ENCODE data around the gene MCM5.
A peak's percentile ranks its signal among the peaks of the same experiment; 100 is the strongest.

Gene MCM5

DNA sequence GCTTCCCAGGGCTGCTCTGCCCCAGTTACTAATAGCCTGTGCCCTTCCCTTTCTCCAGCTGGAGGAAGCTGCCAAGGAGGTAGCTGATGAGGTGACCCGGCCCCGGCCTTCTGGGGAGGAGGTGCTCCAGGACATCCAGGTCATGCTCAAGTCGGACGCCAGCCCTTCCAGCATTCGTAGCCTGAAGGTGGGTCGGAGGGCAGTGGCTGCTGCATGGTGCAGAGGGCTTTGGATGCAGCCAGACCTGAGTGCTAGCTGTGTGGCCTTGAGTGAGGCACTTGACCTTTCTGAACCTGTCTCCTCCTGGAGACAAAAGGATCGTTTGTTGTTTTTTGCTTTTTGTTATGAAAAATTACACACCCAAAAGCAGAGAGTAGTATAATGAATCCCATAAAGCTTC lies 3.4 kb downstream of the MCM5 start:
- no peak for DNase-seq (ENCODE audit: low spot score)

DNA sequence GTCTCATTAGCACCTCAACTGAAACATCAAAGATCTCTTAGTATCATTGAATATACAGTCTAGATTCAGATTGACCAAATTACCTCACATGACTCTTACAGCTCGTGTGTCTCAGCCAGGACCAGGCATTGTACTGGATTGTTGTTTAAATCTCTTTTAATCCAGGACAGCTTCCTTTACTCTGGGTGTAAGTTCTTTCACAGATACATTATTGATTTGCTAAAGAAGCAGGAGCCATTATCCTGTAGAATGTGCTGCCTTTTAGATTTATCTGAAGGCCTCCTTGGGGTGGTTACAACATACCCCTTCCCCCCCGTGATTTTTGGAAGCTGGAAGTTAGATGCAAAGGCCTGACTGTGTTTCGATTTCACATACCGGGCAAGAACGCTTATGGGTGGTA lies 4.2 kb downstream of the MCM5 start:
- DNase-seq (ENCODE audit: low spot score), result no peak

DNA sequence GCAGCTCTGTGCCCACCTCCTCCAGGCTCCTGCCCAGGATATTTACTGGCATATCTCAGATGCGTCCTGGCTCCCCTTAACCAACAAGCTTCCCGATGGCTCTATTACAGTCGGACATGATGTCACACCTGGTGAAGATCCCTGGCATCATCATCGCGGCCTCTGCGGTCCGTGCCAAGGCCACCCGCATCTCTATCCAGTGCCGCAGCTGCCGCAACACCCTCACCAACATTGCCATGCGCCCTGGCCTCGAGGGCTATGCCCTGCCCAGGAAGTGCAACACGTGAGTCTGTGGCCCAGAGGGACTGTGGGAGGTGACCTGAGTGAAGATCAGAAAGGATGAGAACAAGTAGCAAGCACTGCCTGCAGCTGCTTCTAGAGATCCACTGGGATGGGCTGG lies 6.5 kb downstream of the MCM5 start:
- no peak for DNase-seq (ENCODE audit: low spot score)

- DNase-seq (ENCODE audit: low spot score), result no peak
These were observed 7.4 kb downstream of the MCM5 start for GRCh38 chr22:35407362-35407761.

- no peak for DNase-seq (ENCODE audit: low spot score)
These were observed 10.1 kb downstream of the MCM5 start for GRCh38 chr22:35409783-35410662.

GRCh38 chr22:35410663-35411034 lies 10.7 kb downstream of the MCM5 start:
- DNase-seq (ENCODE audit: low spot score), result no peak

DNA sequence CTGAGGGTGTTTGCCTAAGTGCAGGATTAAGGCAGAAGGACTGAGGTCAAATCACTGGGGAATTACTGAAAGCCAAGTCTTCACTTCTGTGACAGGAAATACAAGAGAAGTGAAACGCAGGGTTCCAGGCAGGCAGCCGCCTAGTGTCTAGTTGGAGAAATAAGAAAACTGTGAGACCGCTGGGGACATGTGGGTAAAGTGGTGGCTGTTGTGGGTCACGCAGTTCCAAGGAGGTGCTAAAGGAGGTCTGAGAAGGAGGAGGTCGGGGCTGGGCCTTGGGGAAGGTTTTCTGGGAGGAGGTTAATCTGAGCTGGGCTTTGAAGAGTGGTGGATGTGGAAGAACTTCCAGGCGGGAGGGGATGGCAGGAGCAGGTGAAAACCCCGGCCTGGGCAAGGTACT lies 11.2 kb downstream of the MCM5 start:
- DNase-seq (ENCODE audit: low spot score), result no peak

GRCh38 chr22:35413624-35414023 lies 13.7 kb downstream of the MCM5 start:
- DNase-seq (ENCODE audit: low spot score), result no peak

GRCh38 chr22:35417606-35418005 lies 17.7 kb downstream of the MCM5 start:
- DNase-seq (ENCODE audit: low spot score), result no peak

GRCh38 chr22:35418088-35418487 lies 18.1 kb downstream of the MCM5 start:
- peak; percentile 53 for DNase-seq (ENCODE audit: low spot score)

GRCh38 chr22:35418731-35419130 lies 18.8 kb downstream of the MCM5 start:
- DNase-seq (ENCODE audit: low spot score), result no peak

GRCh38 chr22:35419756-35420155 lies 19.8 kb downstream of the MCM5 start:
- no peak for DNase-seq (ENCODE audit: low spot score)

DNA sequence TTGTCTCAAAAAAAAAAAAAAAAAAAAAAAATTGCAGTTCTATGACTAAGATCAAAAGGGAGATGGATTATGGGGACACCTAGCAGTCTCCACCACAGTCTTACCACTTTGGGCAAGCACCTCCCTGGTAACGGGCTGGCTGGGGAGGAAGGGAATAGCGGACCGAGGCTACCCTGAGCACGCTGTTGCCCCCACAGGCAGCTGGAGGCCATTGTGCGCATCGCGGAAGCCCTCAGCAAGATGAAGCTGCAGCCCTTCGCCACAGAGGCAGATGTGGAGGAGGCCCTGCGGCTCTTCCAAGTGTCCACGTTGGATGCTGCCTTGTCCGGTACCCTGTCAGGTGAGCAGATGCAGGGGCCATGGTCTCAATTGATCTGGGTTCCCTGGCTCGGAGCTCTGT lies 21.2 kb downstream of the MCM5 start:
- no peak for DNase-seq (ENCODE audit: low spot score)

- no peak for DNase-seq (ENCODE audit: low spot score)
These were observed 22.2 kb downstream of the MCM5 start for GRCh38 chr22:35422145-35422544.

GRCh38 chr22:35422936-35423335 lies 23.0 kb downstream of the MCM5 start:
- DNase-seq (ENCODE audit: low spot score), result no peak

- no peak for DNase-seq (ENCODE audit: low spot score)
These were observed 24.1 kb downstream of the MCM5 start for GRCh38 chr22:35424081-35424480.

DNA sequence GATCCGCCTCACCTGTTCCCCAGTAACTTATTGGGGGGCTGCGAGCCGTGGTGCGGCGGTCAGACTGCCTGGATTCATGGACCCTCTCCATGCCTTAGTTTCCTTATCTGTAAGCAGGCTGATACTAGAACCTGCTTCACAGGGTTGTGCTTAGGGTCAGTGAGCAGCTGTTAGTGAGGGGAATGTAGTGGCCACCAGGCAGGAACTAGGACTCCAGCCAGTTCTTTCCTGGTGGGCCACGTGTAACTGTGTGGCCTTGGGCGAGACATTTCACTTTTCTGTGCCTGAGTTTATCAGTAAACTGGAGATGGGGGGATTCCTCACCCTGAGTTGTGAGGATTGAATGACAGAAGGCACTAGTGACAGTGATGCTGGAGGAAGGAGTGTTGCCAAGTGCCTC lies 24.8 kb downstream of the MCM5 start:
- DNase-seq (ENCODE audit: low spot score), result no peak

- DNase-seq (ENCODE audit: low spot score), result no peak
These were observed 25.6 kb downstream of the MCM5 start for GRCh38 chr22:35425546-35425945.

- peak; percentile 22 for DNase-seq (ENCODE audit: low spot score)
These were observed 26.2 kb downstream of the MCM5 start for GRCh38 chr22:35425971-35426800.

DNA sequence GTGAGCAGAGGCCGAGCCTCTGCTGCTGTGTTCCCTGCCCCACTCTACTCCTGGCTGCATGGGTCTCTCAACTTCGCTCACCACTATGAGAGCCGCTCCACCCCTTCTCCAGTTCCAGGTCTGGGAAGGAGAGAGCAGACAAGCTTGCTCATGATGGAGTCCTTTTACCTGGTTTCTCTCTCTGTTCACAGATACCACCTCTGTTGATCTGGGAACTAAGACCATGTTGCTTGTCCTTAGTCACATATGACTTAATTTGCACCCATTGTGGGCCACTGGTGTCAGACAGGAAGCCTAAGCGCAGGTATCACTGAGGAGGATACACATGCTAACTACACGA lies 26.8 kb downstream of the MCM5 start:
- DNase-seq (ENCODE audit: low spot score), result no peak

DNA sequence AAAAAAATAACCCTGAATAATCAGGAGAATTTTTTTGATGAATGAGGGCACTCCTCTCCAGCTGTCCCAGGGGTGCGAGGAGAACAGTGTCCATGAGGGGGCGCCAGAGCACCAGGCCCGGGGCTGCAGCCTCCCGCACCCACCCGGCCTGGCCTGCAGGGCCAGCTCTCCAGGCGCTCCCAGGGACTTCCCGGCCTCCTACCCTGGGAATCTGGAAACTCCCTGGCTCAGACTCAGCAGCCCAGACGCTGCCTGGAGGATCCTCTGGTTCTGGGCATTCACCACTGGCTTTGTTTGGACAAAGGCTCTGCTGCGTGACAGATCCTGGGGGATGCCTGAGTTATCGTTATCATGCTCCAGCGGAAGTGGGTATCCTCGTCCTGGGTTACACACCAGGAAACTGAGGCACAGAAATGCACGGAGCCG lies 31.0 kb downstream of the MCM5 start:
- peak; percentile 96 for DNase-seq (ENCODE audit: low spot score)

DNA sequence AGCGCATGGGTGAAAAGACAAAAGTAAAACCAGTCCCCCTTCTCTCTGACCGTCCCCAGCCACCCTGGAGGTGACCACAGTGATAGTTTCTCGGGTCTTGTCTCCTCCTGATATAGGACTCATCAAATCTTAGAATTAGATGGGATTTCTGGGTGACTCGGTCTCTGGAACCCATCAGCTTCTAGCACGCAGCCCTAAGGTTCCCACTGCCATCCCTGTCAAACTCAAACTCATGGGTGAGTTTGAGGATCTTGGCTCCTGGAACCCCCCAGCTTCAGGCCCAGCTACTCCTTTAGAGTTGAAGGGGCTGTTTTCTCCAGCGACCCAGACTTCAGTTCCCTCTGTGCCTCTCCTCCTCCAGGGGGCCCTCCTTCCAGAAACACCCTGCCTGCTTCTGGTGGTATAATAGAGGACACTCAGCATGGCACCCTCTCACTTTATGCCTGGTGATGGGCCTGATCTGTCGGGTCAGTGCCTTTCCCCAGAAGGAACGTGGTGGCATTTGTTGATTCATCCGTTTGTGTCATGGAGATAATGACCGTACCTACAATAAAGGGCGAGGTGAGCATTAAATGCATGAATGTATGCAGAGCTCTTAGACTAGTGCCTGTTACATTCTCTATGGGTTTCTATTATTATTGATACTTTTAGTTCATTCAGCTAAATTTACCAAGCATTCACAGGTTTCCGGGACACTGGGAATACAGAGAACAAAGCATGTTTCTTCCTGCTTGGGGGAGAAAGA lies 31.7 kb downstream of the MCM5 start:
- no peak for DNase-seq (ENCODE audit: low spot score)

All from AG08396 (cell line).